AG04450 (cell line): ENCODE measurements around the gene TMCC2. TPM values are rescaled to one million over a fixed set of nuclear protein-coding genes. Genes with fewer than 3 reads are reported as not detected.

Experiments used
- CTCF ChIA-PET: fragments of 300-600, 350-600 bp; formaldehyde crosslinking; extraction: SDS; loops from one replicate; lab custom pipeline; 2022; ENCODE audit warnings: antibody characterized with exemption, inconsistent platforms; lab: Charles Lee
- POLR2A ChIA-PET: fragments of 350-600 bp; formaldehyde crosslinking; extraction: SDS; loops from one replicate; lab custom pipeline; 2021; ENCODE audit warnings: antibody characterized with exemption, inconsistent platforms; lab: Yijun Ruan, JAX
- DNase-seq: peaks from one replicate; pipeline ENCODE4 v3.0.0-alpha.2; 2011; ENCODE audit warnings: low read depth, low spot score
- H3K27ac ChIP-seq: one replicate; pipeline ENCODE4 v1.5.1; 2012; ENCODE audit warnings: low read depth, low read length, control low read depth
- H3K27me3 ChIP-seq: one replicate; pipeline ENCODE4 v1.6.0; 2012; ENCODE audit warnings: low read length; ENCODE audit not compliant: control insufficient read depth, insufficient read depth
- H3K4me3 ChIP-seq: 2 replicates; pipeline ENCODE4 v1.5.1; 2011; ENCODE audit warnings: mild to moderate bottlenecking, low read depth, low read length, control low read depth
- H3K9me3 ChIP-seq: 2 replicates; pipeline ENCODE4 v1.5.1; 2012; ENCODE audit warnings: low read length; ENCODE audit not compliant: control insufficient read depth, insufficient read depth
- polyA plus RNA-seq: library from polyadenylated mRNA; depleted of rRNA; stranded (reverse); fragments of >200 nt; gene quantifications from 2 replicates; pipeline ENCODE4 v1.2.3, GENCODE V29; 2011
- TF ChIP-seq, protein P1 (sequence below): IDR thresholded peaks from 2 replicates; pipeline ENCODE4 v1.5.1; 2011; ENCODE audit warnings: low read depth, low read length, control low read depth, inconsistent platforms

The TMCC2 gene
- polyA plus RNA-seq, 1 experiment, result 2.3 TPM

DNA sequence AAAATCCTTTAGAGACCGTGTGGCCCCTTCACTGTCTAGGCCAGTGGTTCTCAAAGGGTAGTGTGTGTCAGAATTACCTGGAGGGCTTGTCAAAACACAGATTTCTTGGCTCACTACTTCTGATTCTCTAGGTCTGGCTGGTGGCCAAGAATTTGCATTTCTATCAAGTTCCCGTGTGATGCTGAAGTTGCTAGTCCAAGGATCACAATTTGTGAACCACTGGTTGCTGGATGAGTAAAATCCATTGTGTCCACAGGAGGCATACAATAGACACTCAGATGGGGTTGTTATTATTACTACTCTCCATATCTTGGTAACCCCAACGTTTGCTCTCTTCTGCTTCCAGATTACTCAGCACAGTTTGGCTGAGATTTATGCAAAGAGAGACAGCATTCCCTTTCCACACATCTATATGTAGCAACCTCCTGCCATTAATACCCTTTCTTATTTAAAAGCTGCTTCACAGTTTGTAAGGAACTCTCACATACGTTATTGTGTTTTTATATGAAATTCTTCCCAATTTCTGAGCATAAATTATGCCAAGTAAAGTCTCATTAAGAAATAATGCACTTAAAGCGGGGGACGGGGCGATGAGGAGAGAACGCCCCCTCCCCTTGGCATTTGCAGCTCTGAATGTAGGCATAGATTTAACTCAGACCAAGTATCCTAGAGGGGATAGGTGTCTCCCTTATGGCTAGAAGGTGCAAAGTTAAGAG is 720 bp upstream of the TMCC2 start:
- ChIA-PET POLR2A (interaction anchor here (1.2 to 2.5 kb wide), 3 partner anchors 14 to 76 kb away, joined by 3 to 6 read pairs (median 4); no protein-coding TSS in a partner anchor), CTCF (interaction anchor here (0.6 to 6.6 kb wide), 4 partner anchors 24 to 97 kb away, joined by 3 to 107 read pairs (median 3); no protein-coding TSS in a partner anchor)
- Histone ChIP-seq H3K4me3 (peak overlapping the region; percentile 75), H3K27ac (peak overlapping the region; percentile 11), H3K9me3 (no peaks in the 10 kb centered on the region; the same call in 1 of the 2 replicates), H3K27me3 (peaks cover 2% of the 10 kb centered on the region)
- DNase-seq, result no peak
- TF ChIP-seq, protein P1, sequence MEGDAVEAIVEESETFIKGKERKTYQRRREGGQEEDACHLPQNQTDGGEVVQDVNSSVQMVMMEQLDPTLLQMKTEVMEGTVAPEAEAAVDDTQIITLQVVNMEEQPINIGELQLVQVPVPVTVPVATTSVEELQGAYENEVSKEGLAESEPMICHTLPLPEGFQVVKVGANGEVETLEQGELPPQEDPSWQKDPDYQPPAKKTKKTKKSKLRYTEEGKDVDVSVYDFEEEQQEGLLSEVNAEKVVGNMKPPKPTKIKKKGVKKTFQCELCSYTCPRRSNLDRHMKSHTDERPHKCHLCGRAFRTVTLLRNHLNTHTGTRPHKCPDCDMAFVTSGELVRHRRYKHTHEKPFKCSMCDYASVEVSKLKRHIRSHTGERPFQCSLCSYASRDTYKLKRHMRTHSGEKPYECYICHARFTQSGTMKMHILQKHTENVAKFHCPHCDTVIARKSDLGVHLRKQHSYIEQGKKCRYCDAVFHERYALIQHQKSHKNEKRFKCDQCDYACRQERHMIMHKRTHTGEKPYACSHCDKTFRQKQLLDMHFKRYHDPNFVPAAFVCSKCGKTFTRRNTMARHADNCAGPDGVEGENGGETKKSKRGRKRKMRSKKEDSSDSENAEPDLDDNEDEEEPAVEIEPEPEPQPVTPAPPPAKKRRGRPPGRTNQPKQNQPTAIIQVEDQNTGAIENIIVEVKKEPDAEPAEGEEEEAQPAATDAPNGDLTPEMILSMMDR, result no peak

DNA sequence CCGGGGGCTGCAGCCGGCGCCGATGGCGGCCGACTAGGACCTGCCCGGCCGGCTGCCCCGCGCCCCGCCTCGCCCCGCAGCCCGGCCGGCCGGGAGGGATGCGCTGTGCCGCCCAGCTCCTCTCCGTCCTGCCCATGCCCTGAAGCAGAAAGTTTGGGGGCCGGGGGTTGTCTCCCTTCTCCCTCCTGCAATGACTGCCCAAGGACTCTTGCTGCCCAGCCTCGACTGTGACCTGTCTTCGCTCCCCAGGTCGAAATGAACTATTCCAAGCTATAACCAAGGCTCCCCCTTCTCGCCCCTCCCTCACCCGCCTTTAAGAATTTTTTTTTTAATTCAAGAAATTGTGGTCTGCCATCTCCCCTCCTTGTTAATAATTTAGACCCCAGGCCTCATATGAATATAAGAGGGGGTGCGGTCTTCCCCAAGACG is 361 bp downstream of the TMCC2 start:
- TF ChIP-seq, protein P1, result no peak
- DNase-seq, result no peak
- peaks cover 2% of the 10 kb centered on the region for H3K27me3 ChIP-seq
- no peak overlapping the region for H3K27ac ChIP-seq
- peak overlapping the region; percentile 75 for H3K4me3 ChIP-seq
- POLR2A ChIA-PET, result interaction anchor here (0.6 to 2.5 kb wide), 6 partner anchors 12 to 77 kb away, joined by 3 to 6 read pairs (median 4); no protein-coding TSS in a partner anchor
- CTCF ChIA-PET, result interaction anchor here (0.7 to 6.6 kb wide), 8 partner anchors 23 to 98 kb away, joined by 3 to 107 read pairs (median 7); no protein-coding TSS in a partner anchor
- no peaks in the 10 kb centered on the region; the same call in 1 of the 2 replicates for H3K9me3 ChIP-seq

DNA sequence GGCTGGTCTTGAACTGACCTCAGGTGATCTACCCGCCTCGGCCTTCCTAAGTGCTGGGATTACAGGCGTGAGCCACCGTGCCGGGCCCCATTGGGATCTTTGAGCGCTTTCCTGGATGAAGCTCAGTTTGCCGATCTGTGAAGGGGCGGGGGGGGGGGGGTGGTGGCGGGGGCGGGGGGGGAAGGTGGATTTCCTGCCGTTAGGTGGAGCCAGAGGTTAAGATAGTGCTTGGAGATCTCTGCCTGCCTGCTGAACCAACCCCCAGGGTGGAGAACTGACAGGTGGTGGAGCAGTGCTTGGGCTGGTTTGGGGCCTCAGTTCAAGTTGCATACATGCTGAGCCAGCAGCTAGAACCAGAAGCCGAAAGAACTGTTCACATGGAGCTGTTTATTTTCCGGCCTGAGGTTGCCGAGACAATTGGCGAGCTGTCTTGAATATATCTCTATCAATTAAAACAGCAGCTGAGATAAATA is 1.7 kb downstream of the TMCC2 start:
- Histone ChIP-seq H3K27ac (no peak overlapping the region), H3K9me3 (no peaks in the 10 kb centered on the region; the same call in 1 of the 2 replicates), H3K4me3 (peak overlapping the region; percentile 75), H3K27me3 (peaks cover 2% of the 10 kb centered on the region)
- ChIA-PET CTCF (interaction anchor here (0.6 to 6.6 kb wide), 25 partner anchors 9 to 240 kb away, joined by 3 to 107 read pairs (median 5); no protein-coding TSS in a partner anchor), POLR2A (interaction anchor here (0.7 to 1.5 kb wide), 3 partner anchors 11 to 24 kb away, joined by 3 to 8 read pairs (median 3); no protein-coding TSS in a partner anchor)
- no peak for DNase-seq
- TF ChIP-seq, protein P1, result peak; percentile 32; the same call in 1 of the 2 replicates

GRCh38 chr1:205229916-205230700 is 2.4 kb downstream of the TMCC2 start:
- ChIA-PET CTCF (interaction anchor here (0.6 to 6.6 kb wide), 20 partner anchors 8 to 199 kb away, joined by 3 to 107 read pairs (median 5); no protein-coding TSS in a partner anchor), POLR2A (interaction anchor here (0.7 to 1.5 kb wide), 3 partner anchors 10 to 24 kb away, joined by 3 to 8 read pairs (median 3); no protein-coding TSS in a partner anchor)
- DNase-seq, result no peak
- TF ChIP-seq, protein P1, result no peak
- Histone ChIP-seq H3K27me3 (peaks cover 2% of the 10 kb centered on the region), H3K9me3 (no peaks in the 10 kb centered on the region; the same call in 1 of the 2 replicates), H3K4me3 (peak overlapping the region; percentile 27), H3K27ac (no peak overlapping the region)
